Measurements from ENCODE around the gene OPHN1.

The OPHN1 gene

GRCh38 chrX:68461576-68461975 is 28.3 kb upstream of the OPHN1 start:
- no peak for DNase-seq (ENCODE audit: low spot score)
- no peak overlapping the region for H3K27ac ChIP-seq

GRCh38 chrX:68461093-68461492 is 27.8 kb upstream of the OPHN1 start:
- CTCF ChIA-PET = no interaction called here
- no peak for DNase-seq (ENCODE audit: low spot score)
- POLR2A ChIA-PET (ENCODE audit: low non-redundant PET) = no interaction called here
- TF ChIP-seq CTCF (conservative IDR thresholded peaks at IDR 0.05; ENCODE audit: low read depth) = no peak
- no peak overlapping the region for H3K27ac ChIP-seq

More at GRCh38 chrX:68461576-68461975, 28.3 kb upstream of the OPHN1 start:
- ChIA-PET CTCF (no interaction called here), POLR2A (ENCODE audit: low non-redundant PET) (no interaction called here)
- no peak for TF ChIP-seq CTCF (conservative IDR thresholded peaks at IDR 0.05; ENCODE audit: low read depth)

GRCh38 chrX:68455151-68455510 is 21.8 kb upstream of the OPHN1 start:
- no peak overlapping the region for H3K27ac ChIP-seq
- ChIA-PET CTCF (no interaction called here), POLR2A (ENCODE audit: low non-redundant PET) (no interaction called here)
- TF ChIP-seq CTCF (conservative IDR thresholded peaks at IDR 0.05; ENCODE audit: low read depth) = no peak
- DNase-seq (ENCODE audit: low spot score) = no peak

- no peak overlapping the region for H3K27ac ChIP-seq
- POLR2A ChIA-PET (ENCODE audit: low non-redundant PET) = no interaction called here
- no peak for DNase-seq (ENCODE audit: low spot score)
- CTCF ChIA-PET = no interaction called here
- TF ChIP-seq CTCF (conservative IDR thresholded peaks at IDR 0.05; ENCODE audit: low read depth) = no peak
Measured at GRCh38 chrX:68454476-68455150, 21.3 kb upstream of the OPHN1 start.

GRCh38 chrX:68451720-68452119 is 18.4 kb upstream of the OPHN1 start:
- TF ChIP-seq CTCF (conservative IDR thresholded peaks at IDR 0.05; ENCODE audit: low read depth) = no peak
- POLR2A ChIA-PET (ENCODE audit: low non-redundant PET) = no interaction called here
- DNase-seq (ENCODE audit: low spot score) = no peak
- no peak overlapping the region for H3K27ac ChIP-seq
- CTCF ChIA-PET = no interaction called here

- DNase-seq (ENCODE audit: low spot score) = no peak
- no peak overlapping the region for H3K27ac ChIP-seq
- ChIA-PET CTCF (no interaction called here), POLR2A (ENCODE audit: low non-redundant PET) (no interaction called here)
- TF ChIP-seq CTCF (conservative IDR thresholded peaks at IDR 0.05; ENCODE audit: low read depth) = no peak
Measured at GRCh38 chrX:68443155-68443868, 10.0 kb upstream of the OPHN1 start.

Measured in RWPE1 (cell line).